NCI-H69 (cell line): ENCODE data around the gene TRIM10.
"Not testable (repeated sequence)": the region's sequence is repeated elsewhere in the genome, so short reads cannot be mapped to it uniquely, and the experiment has no call there.

Source experiments
- DNase-seq: peaks from one replicate; lab custom pipeline; 2025; lab: John Stamatoyannopoulos, UW

Gene TRIM10

DNA sequence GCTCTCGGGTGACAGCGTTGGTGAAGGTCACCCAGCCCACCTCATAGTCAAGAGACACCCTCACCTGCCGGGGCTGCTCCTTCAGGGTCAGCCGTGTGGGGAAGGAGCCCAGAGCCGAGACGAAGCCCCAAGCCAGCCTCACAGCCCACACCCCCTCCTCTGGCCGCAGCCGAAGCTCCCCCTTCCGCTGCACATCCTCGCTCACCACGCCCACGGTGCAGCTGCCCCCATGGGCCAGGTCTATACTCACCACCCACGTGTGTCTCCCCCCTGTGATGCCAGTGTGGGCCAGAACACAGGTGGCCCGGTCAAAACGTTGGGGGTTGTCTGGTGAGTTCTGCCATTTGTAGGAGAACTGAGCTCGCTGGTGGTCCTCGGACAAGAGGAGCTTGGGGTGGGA is 7.0 kb downstream of the TRIM10 start:
- DNase-seq = no peak

DNA sequence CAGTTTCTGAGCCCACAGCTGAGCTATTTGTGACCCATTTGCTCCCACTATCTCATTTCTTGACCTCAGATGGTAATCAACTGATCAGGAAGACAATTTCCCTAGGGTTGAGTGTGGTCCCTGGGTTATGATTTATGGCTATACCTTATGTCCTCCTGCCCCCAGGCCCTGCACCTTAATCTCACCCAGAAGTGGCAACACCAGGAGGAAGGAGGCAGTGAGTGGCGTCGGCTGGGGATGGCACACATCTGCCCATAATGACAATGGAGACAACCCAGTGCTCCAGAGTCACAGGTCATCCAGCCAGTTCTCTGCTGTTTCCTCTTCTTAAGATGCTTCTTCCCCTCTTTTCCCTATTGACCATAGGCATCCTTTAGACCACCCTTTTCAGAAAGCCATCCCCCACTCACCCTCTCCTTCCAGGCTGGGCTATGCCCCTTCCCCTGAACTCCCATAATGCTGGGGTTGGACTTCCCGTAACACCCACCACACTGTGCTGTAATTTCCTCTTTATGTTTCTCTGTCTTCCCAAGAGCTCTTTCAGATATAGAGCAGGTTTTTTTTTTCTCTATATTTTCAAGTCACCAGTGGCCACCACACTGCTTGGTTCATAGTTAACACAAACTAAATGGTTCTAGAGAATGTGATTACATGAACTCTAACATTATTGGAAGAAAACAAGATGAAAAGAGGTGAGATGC is 8.0 kb downstream of the TRIM10 start:
- no peak for DNase-seq

DNA sequence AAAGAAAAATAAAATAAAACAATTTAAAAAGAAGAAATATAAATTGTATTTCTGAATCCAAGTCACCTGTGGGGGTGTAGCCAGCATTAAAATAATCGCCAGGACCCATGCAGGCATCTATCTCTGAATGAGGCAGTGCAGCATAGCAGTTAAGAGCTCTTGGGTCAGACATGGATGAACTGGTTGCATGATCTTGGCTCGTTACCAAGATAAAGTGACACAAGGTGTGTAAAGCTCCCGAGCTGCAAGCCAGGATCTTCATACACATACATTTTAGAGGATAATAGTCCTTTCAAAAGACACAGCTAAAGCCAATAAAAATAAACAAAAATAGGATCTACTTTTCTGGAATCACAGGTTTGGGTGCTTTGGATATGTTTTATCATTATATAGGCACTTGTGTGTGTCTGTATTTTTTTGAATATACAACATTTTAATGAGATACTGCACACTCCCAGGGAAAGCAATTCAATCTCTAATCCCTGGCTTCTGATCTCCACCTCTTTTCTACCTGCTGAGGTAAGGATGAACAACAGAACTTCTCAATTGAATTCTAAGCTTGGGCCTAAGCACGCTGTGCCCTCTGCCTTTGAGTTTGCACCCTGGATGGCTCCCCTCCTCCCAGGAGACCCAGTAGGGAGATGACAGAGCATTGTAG is 8.9 kb downstream of the TRIM10 start:
- DNase-seq = peak; percentile 8

DNA sequence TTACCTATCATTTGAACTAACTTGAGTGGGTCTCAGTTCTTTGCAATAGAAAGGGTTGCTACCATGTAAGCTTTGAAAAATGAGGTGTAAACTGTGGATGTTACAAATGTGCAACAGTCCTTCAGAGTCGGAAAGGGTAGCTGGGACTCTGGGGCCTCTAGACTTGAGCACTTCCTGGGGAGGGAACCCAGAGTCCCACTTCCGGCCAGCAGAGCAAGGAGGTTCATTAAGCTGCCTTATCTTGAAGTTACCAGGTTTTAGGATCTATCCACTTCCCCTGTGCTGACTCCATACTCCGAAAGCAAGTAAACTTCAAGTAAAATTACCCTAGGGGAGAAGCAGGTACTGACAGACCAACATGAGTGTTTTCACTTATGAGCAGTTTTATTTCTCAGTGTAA is 9.4 kb downstream of the TRIM10 start:
- no peak for DNase-seq

DNA sequence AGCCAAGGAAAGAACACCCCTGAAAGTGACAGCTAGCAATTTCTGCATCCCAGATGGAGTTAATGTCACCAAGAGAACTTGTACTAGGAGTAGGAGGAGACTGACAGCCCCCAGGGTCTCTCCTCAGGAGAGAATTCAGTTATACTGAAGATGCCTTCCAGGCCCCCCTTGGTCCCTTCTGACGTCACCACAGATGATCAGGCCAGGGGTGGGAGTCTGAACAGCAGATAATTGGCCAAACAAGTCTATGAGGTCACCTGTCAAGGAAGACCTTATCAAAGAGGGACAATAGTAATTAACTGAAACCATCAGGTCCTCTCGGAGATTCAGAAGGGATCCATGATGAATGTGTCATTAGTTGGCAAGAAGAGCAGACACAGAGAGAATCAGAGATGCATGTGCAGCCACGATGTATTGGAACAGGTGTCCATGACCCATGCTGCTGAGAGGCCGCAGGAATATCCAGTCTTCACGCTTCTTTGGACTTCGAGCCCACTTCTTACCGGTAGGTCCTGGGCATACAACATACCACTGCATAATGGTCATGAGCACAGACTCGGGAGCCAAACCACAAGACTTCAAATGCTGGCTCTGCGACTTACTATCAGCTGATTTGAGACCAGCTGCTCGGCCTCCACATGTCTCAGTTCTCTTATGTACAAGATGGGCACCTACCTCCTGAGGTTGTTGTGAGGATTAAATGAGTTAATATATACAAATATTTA is 10.2 kb downstream of the TRIM10 start:
- DNase-seq = no peak

DNA sequence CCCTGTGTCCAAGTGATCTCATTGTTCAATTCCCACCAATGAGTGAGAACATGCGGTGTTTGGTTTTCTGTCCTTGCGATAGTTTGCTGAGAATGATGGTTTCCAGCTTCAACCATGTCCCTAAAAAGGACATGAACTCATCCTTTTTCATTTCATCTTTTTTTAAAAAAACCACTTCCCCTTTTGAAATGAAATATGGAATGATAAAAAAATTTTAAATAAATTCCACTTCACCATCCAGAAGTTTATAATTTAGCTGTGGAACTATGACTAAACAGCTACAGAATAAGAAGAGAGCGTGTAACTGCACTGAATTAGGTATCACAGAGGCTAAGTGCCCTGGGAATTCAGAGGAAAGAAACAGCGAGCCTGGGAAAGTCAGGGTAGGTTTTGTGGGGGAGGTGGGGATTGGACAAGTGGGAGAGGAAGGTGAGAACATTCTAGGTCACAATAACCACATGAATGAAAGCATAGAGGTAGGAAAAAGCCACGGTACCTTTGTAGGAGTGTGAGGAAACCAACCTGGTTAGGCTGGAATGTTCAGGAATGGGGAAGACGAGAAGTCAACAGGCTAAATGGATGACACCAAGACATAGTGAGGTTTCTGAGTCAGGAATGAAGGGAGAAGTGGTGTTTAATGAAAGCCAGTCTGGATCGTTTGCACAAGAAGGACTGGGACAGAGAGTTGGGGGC is 11.0 kb downstream of the TRIM10 start:
- DNase-seq = no peak

DNA sequence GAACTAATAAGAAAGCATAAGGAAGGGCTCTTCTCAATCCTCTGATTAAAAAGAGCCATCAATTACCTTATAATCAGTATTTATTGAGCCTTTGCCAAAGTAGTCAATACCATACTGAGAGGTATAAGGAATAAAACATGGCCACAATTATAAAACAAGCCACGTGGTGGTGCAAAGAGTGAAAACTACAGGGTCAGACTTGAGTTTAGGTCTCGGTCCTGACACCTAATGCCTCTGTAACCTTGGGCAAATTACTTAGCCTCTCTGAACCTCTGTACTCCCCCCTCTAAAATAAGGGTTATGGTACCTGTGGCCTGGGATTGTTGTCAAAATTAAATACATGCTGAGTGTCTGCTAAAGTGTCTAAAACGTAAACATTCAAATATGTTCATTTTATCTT is 11.8 kb downstream of the TRIM10 start:
- no peak for DNase-seq

DNA sequence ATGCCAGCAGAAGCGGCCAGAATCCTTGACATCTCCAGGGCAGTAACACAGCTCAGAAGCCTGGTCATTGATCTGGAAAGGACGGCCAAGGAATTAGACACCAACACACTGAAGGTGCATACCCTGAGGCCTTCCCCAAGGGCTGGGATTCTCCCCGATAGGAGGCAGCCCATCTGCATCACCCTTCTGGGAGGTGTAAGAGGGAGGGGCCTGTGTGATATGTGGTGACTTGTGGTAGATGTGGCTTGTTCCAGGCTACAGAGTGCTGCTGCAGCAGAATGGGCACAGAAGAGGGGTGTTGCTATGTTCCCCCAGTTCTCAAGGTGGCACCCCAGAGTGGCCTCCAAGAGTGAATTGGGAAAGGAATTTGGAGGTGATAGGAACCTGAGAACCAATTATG is 13.9 kb downstream of the TRIM10 start:
- DNase-seq = no peak

DNA sequence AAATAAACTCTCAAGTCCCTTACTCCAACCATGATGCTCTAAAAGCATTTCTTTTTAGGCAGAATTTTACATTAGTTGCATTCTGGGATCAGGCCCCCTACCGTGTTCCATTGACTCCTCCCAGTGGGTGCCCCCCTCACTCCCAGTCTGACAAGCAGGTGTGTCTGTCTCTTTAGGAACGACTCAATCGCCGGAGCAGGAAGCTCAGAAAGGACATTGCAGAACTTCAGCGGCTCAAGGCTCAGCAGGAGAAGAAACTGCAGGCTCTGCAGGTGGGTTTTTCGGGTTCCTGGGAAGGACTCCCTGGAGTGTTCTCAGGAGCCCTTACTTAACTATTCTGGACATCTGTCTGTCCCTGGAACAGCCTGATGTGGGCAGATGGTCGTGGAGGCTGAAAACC is 15.2 kb downstream of the TRIM10 start:
- DNase-seq = no peak

DNA sequence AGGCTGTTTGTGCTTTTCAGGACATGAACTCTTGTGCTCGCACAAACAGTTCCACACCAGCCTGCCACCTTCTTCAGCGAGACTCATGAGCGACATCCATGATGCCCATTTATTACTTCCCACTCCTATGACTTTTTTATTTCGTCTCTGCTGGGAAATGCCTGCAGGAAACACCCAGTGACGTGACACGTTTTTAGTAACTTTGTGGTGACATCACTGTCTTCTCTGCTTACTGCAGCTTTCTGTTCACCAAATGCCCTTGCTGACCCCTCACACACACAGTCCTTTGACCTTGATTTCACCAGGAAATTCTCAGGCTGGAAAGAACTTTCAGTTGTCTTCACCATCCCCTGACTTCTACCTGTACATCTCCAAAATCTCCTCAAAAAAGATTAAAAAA is 16.2 kb downstream of the TRIM10 start:
- no peak for DNase-seq

DNA sequence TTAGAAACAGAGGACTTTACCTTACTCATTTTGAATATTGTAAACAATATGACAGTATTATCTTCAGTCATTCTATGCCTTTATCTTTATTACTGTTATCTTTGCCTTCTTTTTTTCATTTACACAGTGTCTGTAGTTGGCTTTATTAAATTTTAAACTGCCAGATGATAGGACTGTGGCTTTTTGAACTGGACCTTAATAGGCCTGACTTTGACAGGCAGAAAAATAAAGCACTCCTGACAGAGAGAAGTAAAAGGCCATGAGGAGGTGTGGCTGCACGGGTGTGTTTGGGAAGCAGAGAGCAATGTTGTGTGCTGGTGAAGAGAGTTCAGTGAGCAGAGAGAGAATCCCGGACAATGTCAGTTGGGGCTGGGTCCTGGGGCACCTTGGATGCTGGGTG is 17.2 kb downstream of the TRIM10 start:
- no peak for DNase-seq

DNA sequence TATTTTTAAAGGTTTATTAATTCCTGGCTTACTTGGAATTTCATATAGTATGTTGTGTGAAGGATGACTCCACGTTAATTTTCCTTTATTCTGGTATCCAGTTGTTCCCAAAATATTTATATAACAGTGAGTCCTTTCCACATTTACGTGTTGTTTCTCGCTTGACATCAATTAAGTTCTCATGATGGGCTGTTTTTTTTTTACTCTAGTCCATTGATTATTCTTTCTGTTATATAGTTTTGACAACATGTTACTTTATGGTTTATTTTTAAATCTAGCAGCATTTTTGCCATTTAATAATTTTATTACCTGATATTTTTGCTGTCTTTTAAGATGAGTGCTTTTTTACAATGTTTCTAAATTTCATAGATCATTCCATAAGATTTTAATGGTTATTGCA is 18.3 kb downstream of the TRIM10 start:
- no peak for DNase-seq

DNA sequence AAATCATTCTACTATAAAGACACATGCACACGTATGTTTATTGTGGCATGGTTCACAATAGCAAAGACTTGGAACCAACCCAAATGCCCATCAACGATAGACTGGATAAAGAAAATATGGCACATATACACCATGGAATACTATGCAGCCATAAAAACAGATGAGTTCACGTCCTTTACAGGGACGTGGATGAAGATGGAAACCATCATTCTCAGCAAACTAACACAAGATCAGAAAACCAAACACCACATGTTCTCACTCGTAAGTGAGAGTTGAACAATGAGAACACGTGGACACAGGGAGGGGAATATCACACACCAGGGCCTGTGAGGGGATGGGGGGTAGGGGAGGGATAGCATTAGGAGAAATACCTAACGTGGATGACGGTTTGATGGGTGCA is 20.8 kb downstream of the TRIM10 start:
- not testable (repeated sequence) for DNase-seq

DNA sequence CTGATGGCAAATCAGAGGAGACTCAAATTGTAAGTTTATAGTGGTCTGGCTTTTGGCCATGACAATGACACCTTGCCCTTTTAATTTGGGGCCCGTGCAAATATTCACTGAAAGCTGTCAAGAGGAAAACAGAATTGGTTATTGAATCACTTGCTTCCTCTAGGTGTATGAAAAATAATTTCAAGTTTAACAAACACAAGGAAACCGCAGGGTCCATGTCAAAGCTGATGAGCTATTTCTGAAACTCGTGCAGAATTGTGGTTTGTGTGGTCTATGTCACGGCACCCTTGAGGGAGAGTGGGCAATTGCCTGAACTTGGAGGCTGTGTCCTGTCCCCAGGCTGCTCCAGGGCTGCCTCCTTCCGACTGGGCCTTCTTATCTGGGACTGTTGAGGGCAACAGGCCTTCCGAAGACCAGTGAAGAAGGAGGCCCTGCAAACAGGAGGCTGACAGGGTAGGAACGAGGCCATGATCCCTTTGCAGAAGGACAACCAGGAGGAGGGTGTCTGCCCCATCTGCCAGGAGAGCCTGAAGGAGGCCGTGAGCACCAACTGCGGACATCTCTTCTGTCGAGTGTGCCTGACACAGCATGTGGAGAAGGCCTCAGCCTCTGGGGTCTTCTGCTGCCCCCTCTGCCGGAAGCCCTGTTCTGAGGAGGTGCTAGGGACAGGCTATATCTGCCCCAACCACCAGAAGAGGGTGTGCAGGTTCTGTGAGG is 24.3 kb downstream of the TRIM10 start:
- DNase-seq = no peak

DNA sequence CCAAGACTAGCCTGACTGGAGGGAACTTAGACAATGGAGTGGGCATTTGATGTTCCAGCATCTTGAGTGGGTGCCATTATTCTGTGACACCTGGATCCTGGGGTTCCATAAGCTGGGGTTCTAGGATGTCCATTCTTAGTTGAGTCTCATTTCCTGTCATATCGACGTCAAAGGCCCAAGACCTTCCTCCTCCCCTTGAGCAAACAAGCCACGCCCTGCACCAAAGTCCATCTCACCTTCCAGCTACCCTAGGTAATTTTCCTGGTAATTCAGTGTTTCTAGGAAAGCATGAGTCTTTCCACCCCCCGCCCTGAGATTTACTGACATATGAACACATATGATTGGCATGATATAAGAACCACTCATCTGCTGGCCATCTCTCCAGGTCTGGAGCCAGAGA is 25.3 kb downstream of the TRIM10 start, which contains the start of gene TRIM40:
TSS of gene TRIM40 (plus strand) at position 384 of the 400 bp plus-strand sequence. CDS start 897 bp downstream, outside the sequence.
- no peak for DNase-seq

DNA sequence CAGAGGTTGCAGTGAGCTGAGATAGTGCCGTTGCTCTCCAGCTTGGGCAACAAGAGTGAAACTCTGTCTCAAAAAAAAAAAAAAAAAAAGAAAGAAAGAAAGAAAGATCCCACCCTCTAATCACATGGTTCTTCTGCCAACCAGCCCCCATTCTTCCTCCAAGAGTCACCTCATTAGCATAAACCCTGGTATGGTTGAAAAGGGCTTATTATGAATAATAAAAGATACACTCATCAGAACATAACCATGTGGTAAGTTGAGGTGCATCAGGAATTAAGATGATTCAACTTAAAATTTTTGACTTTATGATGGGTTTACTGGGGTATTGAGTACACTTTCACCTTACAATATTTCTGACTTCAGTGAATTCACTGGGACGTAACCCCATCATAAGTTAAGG is 25.9 kb downstream of the TRIM10 start:
- DNase-seq = no peak

DNA sequence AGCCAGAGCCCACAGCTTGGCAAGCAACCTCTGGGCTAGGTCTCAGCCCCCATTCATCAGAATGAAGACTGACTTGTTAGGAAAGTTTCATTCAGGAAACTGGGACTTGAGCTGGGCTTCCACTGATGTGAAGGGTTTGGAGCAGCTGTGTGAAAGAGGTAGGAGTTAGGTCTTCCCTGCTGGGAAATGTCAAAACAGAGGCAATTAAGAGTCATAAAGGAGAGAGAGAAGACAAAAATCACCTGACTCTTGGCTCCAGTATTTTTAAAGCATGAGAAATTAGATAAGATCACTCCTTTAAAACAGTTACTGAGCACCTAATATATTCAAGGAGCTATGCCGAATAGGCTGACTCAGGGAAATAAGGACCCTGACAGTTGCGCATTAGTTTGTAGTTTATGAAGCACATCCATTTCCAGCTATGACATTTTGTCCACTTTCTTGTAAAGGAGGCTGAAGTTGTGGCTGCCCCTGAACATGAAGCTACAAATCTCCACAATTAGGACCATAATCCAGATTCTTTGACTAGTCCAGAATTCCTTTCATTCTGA is 29.0 kb downstream of the TRIM10 start:
- DNase-seq = no peak

DNA sequence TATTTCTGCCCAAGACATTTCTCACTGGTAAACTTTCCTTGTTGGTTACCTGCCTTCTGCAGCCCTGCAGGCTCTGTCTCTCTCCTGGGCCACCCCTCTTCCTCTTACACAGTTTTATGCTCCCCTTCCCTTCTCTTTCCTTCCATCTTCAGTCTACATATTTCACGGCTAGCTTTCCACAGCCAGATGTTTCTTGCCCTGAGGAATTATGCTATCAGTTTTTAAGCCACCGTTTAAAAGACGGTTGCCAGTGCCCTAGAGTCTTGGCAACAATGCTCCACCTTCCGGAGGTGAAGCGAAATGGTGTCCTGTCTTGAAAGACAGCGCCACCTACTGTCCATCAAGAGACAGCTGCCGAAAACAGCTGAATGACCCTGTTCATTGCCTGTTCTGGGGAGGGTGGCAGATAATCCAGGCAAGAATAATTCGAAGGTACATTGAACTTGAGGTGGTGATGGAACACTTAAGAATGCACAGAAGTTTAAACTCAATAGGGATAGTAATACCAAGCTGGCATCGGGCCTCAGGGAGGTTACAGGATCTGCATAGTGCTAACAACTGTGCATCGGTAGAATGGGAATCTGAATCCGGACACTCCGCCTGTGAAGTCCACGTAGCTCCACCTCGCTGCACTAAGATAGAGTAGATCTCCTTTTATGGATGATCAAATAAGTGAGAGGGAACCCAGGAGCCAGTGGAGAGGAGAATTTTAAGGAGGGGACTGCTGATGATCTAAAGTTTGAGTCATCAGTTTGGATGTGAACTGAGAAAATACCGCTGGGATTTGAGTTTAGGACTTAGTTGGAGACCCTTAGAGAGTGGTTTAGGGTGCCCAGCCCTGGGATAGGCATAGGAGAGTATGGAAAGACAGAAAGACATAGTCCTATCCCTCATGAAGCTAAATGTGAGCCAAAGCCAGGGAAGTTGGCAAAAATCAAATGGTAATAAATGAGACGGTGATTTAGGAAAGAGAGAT is 29.8 kb downstream of the TRIM10 start:
- DNase-seq = peak; percentile 90

DNA sequence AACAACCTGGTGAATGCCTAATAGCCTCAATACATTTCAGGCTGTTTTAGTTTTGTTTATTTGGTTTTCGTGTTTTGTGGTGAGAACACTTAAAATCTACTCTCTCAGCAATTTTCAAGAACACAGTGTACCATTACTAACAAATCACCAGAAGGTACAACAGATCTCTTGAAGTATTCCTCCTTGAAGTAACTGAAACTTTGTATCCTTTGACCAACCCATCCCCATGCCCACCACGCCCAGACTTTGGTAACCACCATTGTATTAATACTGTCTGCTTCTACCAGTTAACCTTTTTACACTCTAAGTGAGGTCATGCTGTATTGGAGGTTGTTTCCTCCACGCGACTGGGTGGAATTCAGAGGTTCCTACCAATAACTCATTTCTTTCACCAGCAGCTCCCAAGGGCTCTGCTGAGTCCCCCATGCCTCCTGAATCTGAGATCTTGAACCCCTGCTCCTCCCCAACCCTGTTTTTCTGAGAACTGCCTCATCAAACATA is 30.8 kb downstream of the TRIM10 start:
- no peak for DNase-seq
